A172 (cell line): ENCODE results near the gene DLX5. TPM values are rescaled to one million over a fixed set of nuclear protein-coding genes. Genes with fewer than 3 reads are reported as not detected.
"Not testable (repeated sequence)": the region's sequence is repeated elsewhere in the genome, so short reads cannot be mapped to it uniquely, and the experiment has no call there.

Experiments
- DNase-seq: peaks from one replicate; pipeline ENCODE4 v3.0.0-alpha.2; 2015; ENCODE audit warnings: low spot score
- total RNA-seq: library from RNA; depleted of rRNA; stranded (reverse); fragments of >200 nt; shearing (Covaris generic); gene quantifications from 2 replicates; pipeline ENCODE4 v1.2.3, GENCODE V29; 2014; rRNA removed

DLX5 gene
- total RNA-seq, result not detected in 2 replicates

- DNase-seq, result no peak
Measured at GRCh38 chr7:97024209-97025129, at the start of gene DLX5. Gene DLX5, minus strand, starts transcription at chr7:97024831. Its CDS starts 208 bp downstream, at chr7:97024623.

DNA sequence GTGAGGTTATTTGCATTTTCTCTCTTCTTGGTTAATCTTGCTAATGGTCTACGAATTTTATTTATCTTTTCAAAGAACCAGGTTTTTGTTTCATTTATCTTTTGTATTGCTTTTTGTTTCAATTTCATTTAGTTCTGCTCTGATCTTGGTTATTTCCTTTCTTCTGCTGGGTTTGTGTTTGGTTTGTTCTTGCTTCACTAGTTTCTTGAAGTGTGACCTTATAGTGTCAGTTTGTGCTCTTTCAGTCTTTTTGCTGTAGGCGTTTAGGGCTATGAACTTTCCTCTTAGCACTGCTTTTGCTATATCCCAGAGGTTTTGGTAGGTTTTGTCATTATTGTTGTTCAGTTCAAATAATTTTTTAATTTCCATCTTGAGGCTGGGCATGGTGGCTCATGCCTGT is 47.4 kb upstream of the DLX5 start:
- not testable (repeated sequence) for DNase-seq

- DNase-seq, result peak; percentile 65
Measured at GRCh38 chr7:97064972-97065587, 40.4 kb upstream of the DLX5 start.

DNA sequence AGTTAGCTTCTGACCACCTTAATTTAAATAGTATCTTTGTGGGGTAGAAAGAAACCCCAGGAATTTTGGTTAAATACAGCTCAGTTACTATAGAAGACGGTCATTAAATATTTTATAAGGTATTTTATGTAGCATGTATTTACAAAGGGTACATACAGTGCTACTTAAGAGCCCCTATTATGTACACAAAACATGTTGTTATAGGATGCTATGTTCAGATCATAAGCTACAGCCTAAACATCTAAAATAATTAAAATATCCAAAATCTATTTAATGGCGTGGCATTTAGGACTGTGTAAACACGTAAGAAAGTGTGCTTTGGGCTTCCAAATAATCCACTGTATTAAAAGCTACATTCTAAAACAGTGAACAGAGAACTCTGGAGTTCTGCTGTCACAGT is 39.4 kb upstream of the DLX5 start:
- no peak for DNase-seq

GRCh38 chr7:97043281-97043680 is 18.6 kb upstream of the DLX5 start:
- no peak for DNase-seq

DNA sequence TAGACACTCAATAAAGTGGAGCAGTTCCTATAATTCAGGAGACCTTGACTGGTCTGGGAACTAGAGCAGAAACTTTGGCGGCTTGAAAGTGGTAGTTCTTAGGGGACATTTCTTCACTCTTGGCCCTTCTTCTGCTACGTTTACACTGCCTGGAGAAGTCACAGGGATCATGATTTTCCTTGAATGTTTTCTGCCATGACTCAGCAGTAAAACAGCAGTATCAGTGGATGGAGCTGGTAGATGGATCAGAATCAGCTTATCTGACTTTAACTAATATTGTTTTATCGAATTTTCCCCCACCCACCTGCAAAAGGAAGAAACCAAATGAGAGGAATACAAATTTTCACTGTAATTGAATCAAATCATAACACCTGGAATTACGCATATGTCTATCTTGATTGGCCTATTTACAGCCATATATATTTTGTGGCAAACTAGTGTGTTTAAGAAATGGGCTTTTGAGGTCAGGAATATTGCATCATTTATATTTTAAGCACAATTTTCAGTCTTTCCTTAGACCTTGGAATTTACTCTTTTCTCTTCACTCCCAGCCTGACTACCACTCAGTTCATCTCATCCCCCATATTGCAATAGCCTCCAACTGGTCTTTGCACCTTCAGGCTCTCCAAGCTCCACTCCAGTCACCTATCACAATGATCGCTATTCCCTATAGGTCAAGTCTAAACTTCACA is 14.9 kb upstream of the DLX5 start:
- DNase-seq, result no peak

GRCh38 chr7:97034213-97034852 is 9.7 kb upstream of the DLX5 start:
- not testable (repeated sequence) for DNase-seq

GRCh38 chr7:97027427-97028234 is 3.0 kb upstream of the DLX5 start:
- peak; percentile 74 for DNase-seq

DNA sequence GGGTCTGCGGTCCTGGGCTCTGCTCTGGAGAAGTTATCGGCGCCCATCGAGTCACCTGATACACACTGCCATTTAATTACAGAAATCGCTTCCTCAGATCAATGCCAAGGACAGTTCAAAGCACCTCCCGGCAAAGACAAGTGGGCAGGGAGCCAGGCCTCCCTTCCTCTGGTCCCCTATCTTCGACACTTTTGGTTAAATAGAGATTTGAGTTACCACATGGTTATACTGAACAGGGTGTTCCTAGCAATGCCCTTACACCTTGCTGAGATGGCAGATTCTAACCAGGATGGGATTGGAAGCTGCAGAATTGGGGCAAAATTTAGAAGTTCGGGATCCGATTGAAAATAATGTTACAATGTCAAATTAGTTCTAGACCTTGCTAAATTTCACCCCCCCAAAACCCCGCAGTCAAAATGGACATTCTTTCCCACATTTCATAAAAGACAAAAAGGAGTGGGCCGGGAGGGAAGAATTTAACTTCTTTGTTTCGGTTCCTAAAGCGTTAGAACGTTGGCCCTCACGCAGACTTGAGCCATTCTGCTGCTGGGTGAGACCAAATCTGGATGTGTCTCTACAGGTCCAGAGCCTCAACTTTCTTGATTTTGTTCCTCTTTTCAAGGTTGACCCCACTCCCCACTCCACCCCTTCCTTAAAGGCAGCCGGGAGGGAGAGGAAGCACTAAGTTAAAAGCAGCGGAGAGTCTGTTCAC is 2.2 kb upstream of the DLX5 start:
- DNase-seq, result no peak

- no peak for DNase-seq
Measured at GRCh38 chr7:97025983-97026714, 1.5 kb upstream of the DLX5 start.

DNA sequence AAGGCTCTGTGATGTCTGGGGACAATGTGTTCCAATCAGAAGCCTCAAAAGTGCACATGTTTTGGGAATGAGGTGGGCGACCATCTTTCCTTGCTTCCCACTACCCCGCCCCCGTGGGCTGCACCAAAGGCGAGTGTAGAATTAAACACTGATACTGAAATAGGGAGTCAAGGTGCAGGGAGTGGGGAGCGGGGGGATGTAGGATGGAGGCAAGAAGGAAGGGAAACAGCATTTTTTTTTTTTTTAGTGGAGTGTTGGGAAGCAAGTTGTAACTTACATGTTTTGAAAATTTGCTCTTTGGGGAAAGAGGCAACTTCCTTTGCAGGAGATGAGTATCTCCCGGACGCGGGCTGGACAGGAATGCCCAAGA is 484 bp upstream of the DLX5 start:
- no peak for DNase-seq

DNA sequence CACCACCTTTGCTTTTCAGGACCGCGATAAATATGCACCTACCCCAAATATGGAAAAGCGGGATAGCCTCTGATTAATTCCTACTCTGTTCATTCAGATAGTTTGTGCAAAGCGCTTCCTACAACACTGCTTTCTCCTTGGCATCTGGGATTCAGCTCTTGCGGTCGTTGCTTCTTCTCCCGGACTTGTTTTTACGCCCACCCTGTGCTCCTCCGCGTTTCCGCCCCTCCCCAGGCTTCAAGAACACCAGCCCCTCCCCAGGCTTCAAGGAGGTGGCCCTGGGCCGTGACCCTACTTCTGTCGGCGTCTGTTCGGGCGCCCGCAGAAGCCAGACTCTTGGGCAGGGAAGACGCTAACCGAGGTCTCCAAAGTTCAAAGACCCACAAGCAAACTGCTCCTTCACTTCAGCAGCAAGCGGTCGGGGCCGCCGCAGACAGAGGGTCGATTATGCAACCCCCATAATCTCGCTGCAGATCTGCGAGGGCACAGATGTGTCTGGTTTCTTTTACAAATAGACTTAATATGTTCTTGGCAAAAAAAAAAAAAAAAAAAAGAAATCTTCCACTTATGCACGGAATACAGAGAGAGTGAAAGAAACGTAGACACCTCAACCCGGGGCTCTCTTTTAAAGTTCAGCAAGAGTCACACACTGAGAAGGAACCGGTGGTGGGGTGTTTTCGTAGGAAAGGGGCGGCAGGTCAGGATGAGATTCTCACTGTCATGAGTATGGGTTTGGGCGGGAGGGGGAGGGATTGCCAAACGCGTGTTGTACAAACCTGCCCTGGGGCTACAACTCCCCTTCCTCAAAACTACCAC is 1.9 kb downstream of the DLX5 start:
- DNase-seq, result no peak

DNA sequence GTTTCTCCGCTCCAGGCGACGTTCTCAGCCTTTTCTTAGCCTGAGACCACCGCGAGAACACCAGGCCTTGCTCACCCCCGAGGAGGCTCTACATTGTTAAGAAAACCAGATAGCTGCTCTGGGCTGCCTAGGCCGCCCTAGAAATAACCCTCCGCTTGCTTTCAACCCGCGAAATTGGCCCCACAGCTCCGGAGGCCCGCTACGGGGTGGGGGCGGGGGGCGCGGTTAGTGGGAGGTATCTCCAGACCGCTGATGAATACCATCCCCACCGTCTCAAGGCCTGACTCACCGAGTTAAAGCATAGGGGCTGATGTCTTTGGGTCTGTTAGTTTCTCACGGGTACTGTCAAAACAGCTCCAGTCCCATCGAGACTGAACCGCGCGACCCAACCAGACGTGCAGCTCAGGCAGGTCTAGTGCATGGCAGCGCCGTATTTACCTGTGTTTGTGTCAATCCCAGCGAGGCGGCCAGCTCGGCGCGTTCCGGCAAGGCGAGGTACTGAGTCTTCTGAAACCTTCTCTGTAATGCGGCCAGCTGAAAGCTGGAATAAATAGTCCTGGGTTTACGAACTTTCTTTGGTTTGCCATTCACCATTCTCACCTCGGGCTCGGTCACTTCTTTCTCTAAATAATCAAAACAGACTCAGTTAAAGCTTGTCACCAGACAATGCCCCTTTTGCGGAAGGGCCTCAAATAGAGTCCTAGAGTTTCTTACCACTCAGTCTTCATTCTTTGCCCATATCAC is 2.7 kb downstream of the DLX5 start:
- DNase-seq, result no peak

DNA sequence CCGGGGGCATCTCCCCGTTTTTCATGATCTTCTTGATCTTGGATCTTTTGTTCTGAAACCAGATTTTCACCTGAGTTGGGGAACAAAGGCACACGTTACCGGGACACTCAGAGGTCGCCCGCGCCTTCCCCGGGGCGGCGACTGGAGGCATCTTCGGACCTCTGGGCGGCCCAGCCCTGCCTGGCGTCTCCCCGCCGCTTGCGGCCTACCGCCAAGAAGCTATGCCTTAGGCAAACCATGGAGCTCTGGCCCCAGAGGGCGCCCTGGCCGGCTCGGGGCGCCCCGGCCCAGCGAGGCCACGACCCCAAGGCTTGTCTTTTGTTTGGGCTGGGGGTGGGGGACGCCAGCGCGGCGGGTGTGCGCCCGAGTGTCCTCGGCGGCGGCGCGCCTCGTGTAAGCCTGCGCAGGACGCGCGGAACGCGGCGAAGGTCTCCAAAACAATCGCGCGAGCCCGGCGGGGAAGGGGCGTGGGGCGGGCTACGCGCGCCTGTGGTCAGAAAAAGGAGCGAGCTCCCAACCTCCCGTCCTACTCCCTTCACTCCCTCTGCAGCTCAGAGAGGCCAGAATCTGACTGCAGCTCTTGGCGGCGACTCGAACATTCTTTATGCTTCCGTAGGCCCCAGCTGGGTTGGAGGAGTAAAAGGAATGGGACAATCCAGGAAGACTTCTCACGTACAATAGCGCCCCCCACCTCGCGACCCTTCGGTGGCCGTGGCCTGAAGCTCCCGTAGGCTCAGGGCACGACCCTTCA is 3.5 kb downstream of the DLX5 start:
- DNase-seq, result no peak

- DNase-seq, result no peak
Measured at GRCh38 chr7:97020601-97020995, 4.0 kb downstream of the DLX5 start.

DNA sequence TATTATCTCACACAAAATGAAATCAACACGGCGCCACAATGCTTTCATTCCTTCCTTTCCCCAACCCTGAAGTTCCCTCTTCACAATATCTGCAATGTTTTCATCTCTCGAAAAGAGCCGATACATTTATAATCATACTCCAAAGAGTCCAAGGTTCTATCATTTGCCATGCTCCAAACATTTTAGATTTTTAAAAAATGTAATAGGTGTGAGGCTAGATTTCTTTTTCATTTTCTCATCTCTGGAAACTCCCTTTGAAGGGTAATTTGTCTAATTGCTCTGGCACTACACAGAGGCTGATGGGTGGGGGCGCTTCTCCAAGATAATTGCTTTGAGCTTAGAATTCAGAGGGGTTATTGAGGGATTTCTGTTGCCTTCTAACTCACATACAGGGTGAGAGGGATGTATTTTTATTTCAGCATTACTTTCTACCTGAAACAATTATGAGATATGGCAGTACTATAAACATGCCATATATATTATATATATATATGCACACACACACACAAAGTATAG is 4.9 kb downstream of the DLX5 start:
- no peak for DNase-seq

- no peak for DNase-seq
Measured at GRCh38 chr7:97018791-97019531, 5.7 kb downstream of the DLX5 start.
